ENCODE results near the gene EPAS1. TPM values are rescaled to one million over a fixed set of nuclear protein-coding genes. Genes with fewer than 3 reads are reported as not detected.

The EPAS1 gene
- total and polyA plus RNA-seq, 4 donors = 26.2 to 193 (median 61.1) TPM

- no peak for DNase-seq (ENCODE audit: low spot score)
- Histone ChIP-seq H3K36me3 (ENCODE audit: control insufficient read depth in 4 of 4, insufficient read depth in 3 of 4, low read depth in 1 of 4, low read length in 3 of 4) (peaks cover 18 to 71% (median 60%) of the 10 kb centered on the region in 4 donors), H3K4me3 (ENCODE audit: low read depth in 1 of 3, low read length in 3 of 3) (no peak overlapping the region), H3K27ac (ENCODE audit: low read depth in 1 of 2, low read length in 2 of 2) (no peak overlapping the region), H3K4me1 (ENCODE audit: control insufficient read depth in 4 of 4, insufficient read depth in 4 of 4, low read length in 3 of 4) (peaks cover 5 to 18% (median 10%) of the 10 kb centered on the region in 4 donors), H3K9me3 (ENCODE audit: control insufficient read depth in 4 of 4, low read length in 3 of 4) (no peaks in the 10 kb centered on the region), H3K9ac (ENCODE audit: low read depth in 1 of 2, low read length in 2 of 2) (no peak overlapping the region), H3K27me3 (ENCODE audit: control insufficient read depth in 4 of 4, insufficient read depth in 4 of 4, low read length in 3 of 4) (no peaks in the 10 kb centered on the region)
- TF ChIP-seq YY1 (IDR thresholded peaks at IDR 0.05) (no peak), RXRA (IDR thresholded peaks at IDR 0.05) (no peak), CTCF (IDR thresholded peaks at IDR 0.05; ENCODE audit: low read depth, low read length, missing input control) (no peak), EGR1 (IDR thresholded peaks at IDR 0.05; ENCODE audit: low read depth in 2 of 2) (no peak)
- WGBS = 85% methylated on average over 5 of the region's 5 CpGs
These were observed 72.6 kb downstream of the EPAS1 start for GRCh38 chr2:46369783-46370182.

GRCh38 chr2:46371854-46372253, 74.6 kb downstream of the EPAS1 start:
- Histone ChIP-seq H3K27ac (ENCODE audit: low read depth in 1 of 2, low read length in 2 of 2) (no peak overlapping the region), H3K36me3 (ENCODE audit: control insufficient read depth in 4 of 4, insufficient read depth in 3 of 4, low read depth in 1 of 4, low read length in 3 of 4) (peaks cover 27 to 87% (median 77%) of the 10 kb centered on the region in 4 donors), H3K4me3 (ENCODE audit: low read depth in 1 of 3, low read length in 3 of 3) (no peak overlapping the region), H3K27me3 (ENCODE audit: control insufficient read depth in 4 of 4, insufficient read depth in 4 of 4, low read length in 3 of 4) (no peaks in the 10 kb centered on the region), H3K4me1 (ENCODE audit: control insufficient read depth in 4 of 4, insufficient read depth in 4 of 4, low read length in 3 of 4) (peaks cover 0 to 6% (median 0%) of the 10 kb centered on the region in 4 donors), H3K9ac (ENCODE audit: low read depth in 1 of 2, low read length in 2 of 2) (no peak overlapping the region), H3K9me3 (ENCODE audit: control insufficient read depth in 4 of 4, low read length in 3 of 4) (no peaks in the 10 kb centered on the region)
- DNase-seq (ENCODE audit: low spot score) = no peak
- WGBS = 85% methylated on average over 1 of the region's 1 CpG
- no peak for TF ChIP-seq YY1 (IDR thresholded peaks at IDR 0.05)

- Histone ChIP-seq H3K4me3 (ENCODE audit: low read depth in 1 of 3, low read length in 3 of 3) (no peak overlapping the region), H3K27ac (ENCODE audit: low read depth in 1 of 2, low read length in 2 of 2) (no peak overlapping the region), H3K9me3 (ENCODE audit: control insufficient read depth in 4 of 4, low read length in 3 of 4) (no peaks in the 10 kb centered on the region), H3K4me1 (ENCODE audit: control insufficient read depth in 4 of 4, insufficient read depth in 4 of 4, low read length in 3 of 4) (peaks cover 0 to 1% (median 0%) of the 10 kb centered on the region in 4 donors), H3K9ac (ENCODE audit: low read depth in 1 of 2, low read length in 2 of 2) (no peak overlapping the region), H3K36me3 (ENCODE audit: control insufficient read depth in 4 of 4, insufficient read depth in 3 of 4, low read depth in 1 of 4, low read length in 3 of 4) (peaks cover 27 to 90% (median 80%) of the 10 kb centered on the region in 4 donors), H3K27me3 (ENCODE audit: control insufficient read depth in 4 of 4, insufficient read depth in 4 of 4, low read length in 3 of 4) (no peaks in the 10 kb centered on the region)
- 97% methylated on average over 2 of the region's 2 CpGs for WGBS
- TF ChIP-seq YY1 (IDR thresholded peaks at IDR 0.05) (no peak), CTCF (IDR thresholded peaks at IDR 0.05; ENCODE audit: low read depth, low read length, missing input control) (peak; percentile 1)
- DNase-seq (ENCODE audit: low spot score) = no peak
These were observed 75.3 kb downstream of the EPAS1 start for GRCh38 chr2:46372475-46372874.

GRCh38 chr2:46373238-46373637, 76.0 kb downstream of the EPAS1 start:
- 95% methylated on average over 4 of the region's 4 CpGs for WGBS
- H3K27me3 ChIP-seq (ENCODE audit: control insufficient read depth in 4 of 4, insufficient read depth in 4 of 4, low read length in 3 of 4) = no peaks in the 10 kb centered on the region
- peaks cover 32 to 95% (median 87%) of the 10 kb centered on the region in 4 donors for H3K36me3 ChIP-seq (ENCODE audit: control insufficient read depth in 4 of 4, insufficient read depth in 3 of 4, low read depth in 1 of 4, low read length in 3 of 4)
- H3K9me3 ChIP-seq (ENCODE audit: control insufficient read depth in 4 of 4, low read length in 3 of 4) = no peaks in the 10 kb centered on the region
- H3K4me1 ChIP-seq (ENCODE audit: control insufficient read depth in 4 of 4, insufficient read depth in 4 of 4, low read length in 3 of 4) = no peaks in the 10 kb centered on the region
- no peak overlapping the region for H3K9ac ChIP-seq (ENCODE audit: low read depth in 1 of 2, low read length in 2 of 2)
- no peak for DNase-seq (ENCODE audit: low spot score)
- H3K27ac ChIP-seq (ENCODE audit: low read depth in 1 of 2, low read length in 2 of 2) = no peak overlapping the region
- TF ChIP-seq RAD21 (IDR thresholded peaks at IDR 0.05) (no peak), YY1 (IDR thresholded peaks at IDR 0.05) (no peak), NR2F2 (IDR thresholded peaks at IDR 0.05) (no peak), HNF4G (IDR thresholded peaks at IDR 0.05) (no peak), CTCF (IDR thresholded peaks at IDR 0.05; ENCODE audit: low read depth, low read length, missing input control) (no peak)
- H3K4me3 ChIP-seq (ENCODE audit: low read depth in 1 of 3, low read length in 3 of 3) = no peak overlapping the region

Measured in liver (tissue), 9 donors.